ENCODE results near the gene OR9G4. TPM values are rescaled to one million over a fixed set of nuclear protein-coding genes. Genes with fewer than 3 reads are reported as not detected.

The OR9G4 gene
- total and polyA plus RNA-seq, 2 donors = not detected

GRCh38 chr11:56720513-56720912 lies 28.0 kb downstream of the OR9G4 start:
- Histone ChIP-seq H3K36me3 (ENCODE audit: control insufficient read depth in 2 of 2, insufficient read depth in 2 of 2, low read length in 1 of 2) (no peaks in the 10 kb centered on the region), H3K4me3 (ENCODE audit: low read length in 2 of 2) (no peak overlapping the region), H3K9me3 (ENCODE audit: control insufficient read depth in 2 of 2, insufficient read depth in 1 of 2, low read length in 1 of 2) (no peaks in the 10 kb centered on the region), H3K27ac (ENCODE audit: low read depth in 1 of 2, low read length in 1 of 2) (no peak overlapping the region), H3K4me1 (ENCODE audit: control insufficient read depth in 2 of 2, insufficient read depth in 2 of 2, low read length in 2 of 2) (no peaks in the 10 kb centered on the region), H3K27me3 (ENCODE audit: control insufficient read depth in 2 of 2, insufficient read depth in 1 of 2, low read length in 1 of 2) (no peaks in the 10 kb centered on the region)
- whole genome bisulfite sequencing = 83% methylated on average over 4 of the region's 4 CpGs
- no peak for DNase-seq (ENCODE audit: low read depth in 6 of 9, low spot score in 9 of 9)

- H3K36me3 ChIP-seq (ENCODE audit: control insufficient read depth in 2 of 2, insufficient read depth in 2 of 2, low read length in 1 of 2) = no peaks in the 10 kb centered on the region
- no peak overlapping the region for H3K27ac ChIP-seq (ENCODE audit: low read depth in 1 of 2, low read length in 1 of 2)
- WGBS = 93% methylated on average over 6 of the region's 6 CpGs
- no peaks in the 10 kb centered on the region for H3K27me3 ChIP-seq (ENCODE audit: control insufficient read depth in 2 of 2, insufficient read depth in 1 of 2, low read length in 1 of 2)
- H3K9me3 ChIP-seq (ENCODE audit: control insufficient read depth in 2 of 2, insufficient read depth in 1 of 2, low read length in 1 of 2) = no peaks in the 10 kb centered on the region
- no peaks in the 10 kb centered on the region for H3K4me1 ChIP-seq (ENCODE audit: control insufficient read depth in 2 of 2, insufficient read depth in 2 of 2, low read length in 2 of 2)
- no peak for DNase-seq (ENCODE audit: low read depth in 6 of 9, low spot score in 9 of 9)
- no peak overlapping the region for H3K4me3 ChIP-seq (ENCODE audit: low read length in 2 of 2)
Measured at GRCh38 chr11:56716379-56716854, 32.1 kb downstream of the OR9G4 start.

GRCh38 chr11:56714206-56714605 lies 34.3 kb downstream of the OR9G4 start:
- Histone ChIP-seq H3K27me3 (ENCODE audit: control insufficient read depth in 2 of 2, insufficient read depth in 1 of 2, low read length in 1 of 2) (no peaks in the 10 kb centered on the region), H3K27ac (ENCODE audit: low read depth in 1 of 2, low read length in 1 of 2) (no peak overlapping the region)
- WGBS = 81% methylated on average over 2 of the region's 2 CpGs

GRCh38 chr11:56706486-56706885 lies 42.0 kb downstream of the OR9G4 start:
- 95% methylated on average over 2 of the region's 2 CpGs for WGBS
- H3K4me3 ChIP-seq (ENCODE audit: low read length in 2 of 2) = no peak overlapping the region
- H3K27me3 ChIP-seq (ENCODE audit: control insufficient read depth in 2 of 2, insufficient read depth in 1 of 2, low read length in 1 of 2) = no peaks in the 10 kb centered on the region
- no peaks in the 10 kb centered on the region for H3K9me3 ChIP-seq (ENCODE audit: control insufficient read depth in 2 of 2, insufficient read depth in 1 of 2, low read length in 1 of 2)
- no peak overlapping the region for H3K27ac ChIP-seq (ENCODE audit: low read depth in 1 of 2, low read length in 1 of 2)
- no peaks in the 10 kb centered on the region for H3K4me1 ChIP-seq (ENCODE audit: control insufficient read depth in 2 of 2, insufficient read depth in 2 of 2, low read length in 2 of 2)
- no peaks in the 10 kb centered on the region for H3K36me3 ChIP-seq (ENCODE audit: control insufficient read depth in 2 of 2, insufficient read depth in 2 of 2, low read length in 1 of 2)
- no peak for DNase-seq (ENCODE audit: low read depth in 6 of 9, low spot score in 9 of 9)

More at GRCh38 chr11:56714206-56714605, 34.3 kb downstream of the OR9G4 start:
- DNase-seq (ENCODE audit: low read depth in 6 of 9, low spot score in 9 of 9) = no peak
- Histone ChIP-seq H3K36me3 (ENCODE audit: control insufficient read depth in 2 of 2, insufficient read depth in 2 of 2, low read length in 1 of 2) (no peaks in the 10 kb centered on the region), H3K9me3 (ENCODE audit: control insufficient read depth in 2 of 2, insufficient read depth in 1 of 2, low read length in 1 of 2) (no peaks in the 10 kb centered on the region), H3K4me3 (ENCODE audit: low read length in 2 of 2) (no peak overlapping the region), H3K4me1 (ENCODE audit: control insufficient read depth in 2 of 2, insufficient read depth in 2 of 2, low read length in 2 of 2) (no peaks in the 10 kb centered on the region)

DNA sequence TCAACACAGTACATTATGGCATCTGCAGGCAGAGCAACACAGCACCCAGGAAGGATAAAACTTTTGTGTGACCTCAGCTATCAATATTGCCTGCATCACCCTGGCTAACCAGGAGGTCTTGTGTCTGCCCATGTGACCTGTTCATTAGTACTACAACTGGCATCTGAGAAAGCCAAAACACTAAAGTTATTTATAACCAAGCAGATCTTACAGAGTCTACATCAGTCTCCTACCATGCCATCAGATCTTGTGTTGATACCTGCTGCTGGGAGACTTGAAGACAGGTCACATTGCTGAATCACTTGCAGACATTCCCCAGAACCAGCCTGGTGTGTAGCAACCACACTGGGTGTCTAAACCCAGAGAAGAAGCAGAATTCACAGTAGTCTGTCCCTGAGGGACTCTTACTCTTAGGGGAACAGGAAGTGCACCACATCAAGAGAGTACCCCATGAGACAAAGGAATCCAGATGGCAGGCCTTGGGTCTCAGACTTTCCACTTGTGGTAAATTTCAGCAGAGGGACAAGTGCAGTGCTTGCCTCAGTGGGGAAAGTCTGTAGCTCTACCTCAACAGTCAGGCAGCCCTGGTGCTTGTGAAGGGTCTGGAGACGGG lies 42.6 kb downstream of the OR9G4 start:
- H3K27ac ChIP-seq (ENCODE audit: low read depth in 1 of 2, low read length in 1 of 2) = no peak overlapping the region

GRCh38 chr11:56700914-56701485 lies 47.5 kb downstream of the OR9G4 start:
- H3K9me3 ChIP-seq (ENCODE audit: control insufficient read depth in 2 of 2, insufficient read depth in 1 of 2, low read length in 1 of 2) = no peaks in the 10 kb centered on the region
- no peaks in the 10 kb centered on the region for H3K4me1 ChIP-seq (ENCODE audit: control insufficient read depth in 2 of 2, insufficient read depth in 2 of 2, low read length in 2 of 2)
- no peaks in the 10 kb centered on the region for H3K36me3 ChIP-seq (ENCODE audit: control insufficient read depth in 2 of 2, insufficient read depth in 2 of 2, low read length in 1 of 2)
- no peaks in the 10 kb centered on the region for H3K27me3 ChIP-seq (ENCODE audit: control insufficient read depth in 2 of 2, insufficient read depth in 1 of 2, low read length in 1 of 2)
- no peak overlapping the region for H3K4me3 ChIP-seq (ENCODE audit: low read length in 2 of 2)
- no peak overlapping the region for H3K27ac ChIP-seq (ENCODE audit: low read depth in 1 of 2, low read length in 1 of 2)
- DNase-seq (ENCODE audit: low read depth in 6 of 9, low spot score in 9 of 9) = no peak
- WGBS = 73% methylated on average over 8 of the region's 8 CpGs

More for the DNA sequence above, 42.6 kb downstream of the OR9G4 start:
- WGBS = 60% methylated on average over 1 of the region's 1 CpG
- Histone ChIP-seq H3K27me3 (ENCODE audit: control insufficient read depth in 2 of 2, insufficient read depth in 1 of 2, low read length in 1 of 2) (no peaks in the 10 kb centered on the region), H3K4me3 (ENCODE audit: low read length in 2 of 2) (no peak overlapping the region), H3K4me1 (ENCODE audit: control insufficient read depth in 2 of 2, insufficient read depth in 2 of 2, low read length in 2 of 2) (no peaks in the 10 kb centered on the region), H3K36me3 (ENCODE audit: control insufficient read depth in 2 of 2, insufficient read depth in 2 of 2, low read length in 1 of 2) (no peaks in the 10 kb centered on the region), H3K9me3 (ENCODE audit: control insufficient read depth in 2 of 2, insufficient read depth in 1 of 2, low read length in 1 of 2) (no peaks in the 10 kb centered on the region)
- no peak for DNase-seq (ENCODE audit: low read depth in 6 of 9, low spot score in 9 of 9)

- Histone ChIP-seq H3K4me1 (ENCODE audit: control insufficient read depth in 2 of 2, insufficient read depth in 2 of 2, low read length in 2 of 2) (no peaks in the 10 kb centered on the region), H3K27me3 (ENCODE audit: control insufficient read depth in 2 of 2, insufficient read depth in 1 of 2, low read length in 1 of 2) (no peaks in the 10 kb centered on the region), H3K27ac (ENCODE audit: low read depth in 1 of 2, low read length in 1 of 2) (no peak overlapping the region), H3K9me3 (ENCODE audit: control insufficient read depth in 2 of 2, insufficient read depth in 1 of 2, low read length in 1 of 2) (no peaks in the 10 kb centered on the region), H3K4me3 (ENCODE audit: low read length in 2 of 2) (no peak overlapping the region), H3K36me3 (ENCODE audit: control insufficient read depth in 2 of 2, insufficient read depth in 2 of 2, low read length in 1 of 2) (no peaks in the 10 kb centered on the region)
- no peak for DNase-seq (ENCODE audit: low read depth in 6 of 9, low spot score in 9 of 9)
- 63% methylated on average over 10 of the region's 10 CpGs for WGBS
Measured at GRCh38 chr11:56700242-56700913, 48.1 kb downstream of the OR9G4 start.

- Histone ChIP-seq H3K27ac (ENCODE audit: low read depth in 1 of 2, low read length in 1 of 2) (no peak within 1 kb of the TSS), H3K4me3 (ENCODE audit: low read length in 2 of 2) (no peak within 1 kb of the TSS)
Measured at GRCh38 chr11:56698795-56699194, 49.7 kb downstream of the OR9G4 start, which contains the start of gene OR9G1. TSS of gene OR9G1 (plus strand) at chr11:56699095. CDS start at chr11:56700388, 1,293 bp downstream.

DNA sequence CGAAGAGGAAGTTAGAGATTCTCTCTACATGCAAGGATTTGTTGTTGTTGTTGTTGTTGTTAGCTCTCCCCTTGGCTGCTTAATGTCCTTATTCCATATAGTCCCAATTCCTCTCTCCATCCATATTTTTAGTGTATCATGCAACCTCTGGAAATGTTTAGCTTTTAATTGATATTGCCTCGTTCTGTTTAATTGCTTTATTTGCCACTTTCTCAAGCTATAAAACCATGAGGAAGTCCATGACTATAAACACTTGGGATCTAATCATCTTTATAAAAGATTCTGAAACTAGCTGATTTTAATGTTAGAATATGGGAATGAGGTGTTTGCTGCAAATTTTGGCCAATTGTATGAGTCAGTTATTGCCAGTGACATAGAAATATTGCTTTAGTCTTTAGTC lies 55.1 kb downstream of the OR9G4 start:
- Histone ChIP-seq H3K9me3 (ENCODE audit: control insufficient read depth in 2 of 2, insufficient read depth in 1 of 2, low read length in 1 of 2) (no peaks in the 10 kb centered on the region), H3K36me3 (ENCODE audit: control insufficient read depth in 2 of 2, insufficient read depth in 2 of 2, low read length in 1 of 2) (no peaks in the 10 kb centered on the region), H3K4me3 (ENCODE audit: low read length in 2 of 2) (no peak overlapping the region), H3K4me1 (ENCODE audit: control insufficient read depth in 2 of 2, insufficient read depth in 2 of 2, low read length in 2 of 2) (no peaks in the 10 kb centered on the region), H3K27ac (ENCODE audit: low read depth in 1 of 2, low read length in 1 of 2) (no peak overlapping the region), H3K27me3 (ENCODE audit: control insufficient read depth in 2 of 2, insufficient read depth in 1 of 2, low read length in 1 of 2) (no peaks in the 10 kb centered on the region)
- DNase-seq (ENCODE audit: low read depth in 6 of 9, low spot score in 9 of 9) = no peak
- WGBS = 93% methylated on average over 2 of the region's 2 CpGs

More at GRCh38 chr11:56698795-56699194, 49.7 kb downstream of the OR9G4 start, which contains the start of gene OR9G1:
- Histone ChIP-seq H3K36me3 (ENCODE audit: control insufficient read depth in 2 of 2, insufficient read depth in 2 of 2, low read length in 1 of 2) (no peaks in the 10 kb centered on the region), H3K4me1 (ENCODE audit: control insufficient read depth in 2 of 2, insufficient read depth in 2 of 2, low read length in 2 of 2) (no peaks in the 10 kb centered on the region), H3K9me3 (ENCODE audit: control insufficient read depth in 2 of 2, insufficient read depth in 1 of 2, low read length in 1 of 2) (no peaks in the 10 kb centered on the region), H3K27me3 (ENCODE audit: control insufficient read depth in 2 of 2, insufficient read depth in 1 of 2, low read length in 1 of 2) (no peaks in the 10 kb centered on the region)
- DNase-seq (ENCODE audit: low read depth in 6 of 9, low spot score in 9 of 9) = no peak
- WGBS = 97% methylated on average over 1 of the region's 1 CpG

Data from thymus (tissue), 11 donors.